GM19328 (cell line): ENCODE measurements around the gene GIPC3.

Experiments
- ATAC-seq: cut with Tn5 transposase; IDR thresholded peaks from one replicate; pipeline ENCODE4 v1.9.1; 2021; ENCODE audit warnings: mild to moderate bottlenecking, moderate library complexity; ENCODE audit not compliant: unreplicated experiment

Gene GIPC3

GRCh38 chr19:3634496-3635045 lies 49.3 kb downstream of the GIPC3 start:
- ATAC-seq = no peak

- ATAC-seq = no peak
Observed at GRCh38 chr19:3636506-3636905, 51.2 kb downstream of the GIPC3 start.

GRCh38 chr19:3636962-3637361 lies 51.7 kb downstream of the GIPC3 start:
- no peak for ATAC-seq

- ATAC-seq = no peak
Observed at GRCh38 chr19:3637621-3638020, 52.3 kb downstream of the GIPC3 start.

- ATAC-seq = no peak
Observed at GRCh38 chr19:3638208-3639193, 53.2 kb downstream of the GIPC3 start.

- no peak for ATAC-seq
Observed at GRCh38 chr19:3639479-3639878, 54.2 kb downstream of the GIPC3 start.

GRCh38 chr19:3641515-3642269 lies 56.4 kb downstream of the GIPC3 start:
- no peak for ATAC-seq

GRCh38 chr19:3642296-3642695 lies 57.0 kb downstream of the GIPC3 start:
- no peak for ATAC-seq
